GM10248 (cell line): ENCODE data around the gene HUNK.
"Not testable (repeated sequence)": the region's sequence is repeated elsewhere in the genome, so short reads cannot be mapped to it uniquely, and the experiment has no call there.

Experiments
- CTCF ChIA-PET: fragments of 300-600 bp; sonication (Branson Sonifier 250); formaldehyde crosslinking; extraction: SDS; loops from one replicate; lab custom pipeline; 2021; ENCODE audit warnings: antibody characterized with exemption; lab: Yijun Ruan, JAX
- POLR2A ChIA-PET: fragments of 350-650 bp; sonication (Branson Sonifier 250); formaldehyde crosslinking; extraction: SDS; loops from one replicate; lab custom pipeline; 2020; ENCODE audit warnings: antibody characterized with exemption; lab: Yijun Ruan, JAX
- DNase-seq: peaks from one replicate; pipeline ENCODE4 v3.0.0; 2012; ENCODE audit errors: extremely low spot score
- TF ChIP-seq, protein P1 (sequence below): IDR thresholded peaks from 2 replicates; pipeline ENCODE4 v1.5.1; 2012; ENCODE audit warnings: mild to moderate bottlenecking, low read depth; ENCODE audit errors: extremely low read depth, missing control alignments, control extremely low read depth

Gene HUNK

DNA sequence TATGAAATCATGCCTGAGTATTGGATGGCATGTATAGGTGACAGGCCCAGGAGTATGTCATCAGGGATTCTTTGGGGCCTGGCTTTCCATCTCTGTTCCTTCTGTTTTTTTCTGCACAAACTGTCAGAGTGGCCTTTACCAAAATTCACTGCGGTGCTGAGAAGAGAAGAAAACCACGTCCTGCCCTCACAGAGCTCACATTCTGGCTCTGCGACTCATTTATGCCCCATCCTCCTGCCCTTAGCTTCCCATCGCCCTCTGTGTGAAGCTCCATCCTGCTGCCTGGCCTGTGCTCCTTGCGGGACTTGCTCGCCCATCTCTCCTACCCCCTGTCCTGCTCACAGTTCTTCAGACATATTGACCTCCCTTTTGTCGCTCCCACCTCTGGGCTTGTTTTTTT lies 73.4 kb downstream of the HUNK start:
- POLR2A ChIA-PET = no interaction called here
- CTCF ChIA-PET = interaction anchor here (0.7 to 1.7 kb wide), 2 partner anchors 69 to 574 kb away, joined by 3 read pairs; no protein-coding TSS in a partner anchor
- TF ChIP-seq, protein P1, sequence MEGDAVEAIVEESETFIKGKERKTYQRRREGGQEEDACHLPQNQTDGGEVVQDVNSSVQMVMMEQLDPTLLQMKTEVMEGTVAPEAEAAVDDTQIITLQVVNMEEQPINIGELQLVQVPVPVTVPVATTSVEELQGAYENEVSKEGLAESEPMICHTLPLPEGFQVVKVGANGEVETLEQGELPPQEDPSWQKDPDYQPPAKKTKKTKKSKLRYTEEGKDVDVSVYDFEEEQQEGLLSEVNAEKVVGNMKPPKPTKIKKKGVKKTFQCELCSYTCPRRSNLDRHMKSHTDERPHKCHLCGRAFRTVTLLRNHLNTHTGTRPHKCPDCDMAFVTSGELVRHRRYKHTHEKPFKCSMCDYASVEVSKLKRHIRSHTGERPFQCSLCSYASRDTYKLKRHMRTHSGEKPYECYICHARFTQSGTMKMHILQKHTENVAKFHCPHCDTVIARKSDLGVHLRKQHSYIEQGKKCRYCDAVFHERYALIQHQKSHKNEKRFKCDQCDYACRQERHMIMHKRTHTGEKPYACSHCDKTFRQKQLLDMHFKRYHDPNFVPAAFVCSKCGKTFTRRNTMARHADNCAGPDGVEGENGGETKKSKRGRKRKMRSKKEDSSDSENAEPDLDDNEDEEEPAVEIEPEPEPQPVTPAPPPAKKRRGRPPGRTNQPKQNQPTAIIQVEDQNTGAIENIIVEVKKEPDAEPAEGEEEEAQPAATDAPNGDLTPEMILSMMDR = no peak
- DNase-seq = no peak

DNA sequence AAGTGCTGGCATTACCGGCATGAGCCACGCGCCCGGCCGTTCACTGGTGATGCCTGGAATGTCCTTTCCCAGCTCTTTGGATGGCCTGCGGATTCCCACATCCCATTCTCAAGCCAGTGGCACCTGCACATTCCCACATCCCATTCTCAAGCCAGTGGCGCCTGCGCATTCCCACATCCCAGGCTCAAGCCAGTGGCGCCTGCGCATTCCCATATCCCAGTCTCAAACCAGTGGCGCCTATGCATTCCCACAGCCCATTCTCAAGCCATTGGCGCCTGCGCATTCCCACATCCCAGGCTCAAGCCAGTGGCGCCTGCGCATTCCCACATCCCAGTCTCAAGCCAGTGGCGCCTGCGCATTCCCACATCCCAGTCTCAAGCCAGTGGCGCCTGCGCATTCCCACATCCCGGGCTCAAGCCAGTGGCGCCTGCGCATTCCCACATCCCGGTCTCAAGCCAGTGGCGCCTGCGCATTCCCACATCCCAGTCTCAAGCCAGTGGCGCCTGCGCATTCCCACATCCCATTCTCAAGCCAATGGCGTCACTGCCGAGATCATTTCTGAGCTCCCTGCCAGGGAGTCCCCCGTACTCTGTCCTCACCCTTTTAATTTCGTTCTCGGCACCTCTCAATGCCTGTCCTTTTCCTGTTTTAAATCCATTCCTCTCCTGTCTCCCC lies 74.2 kb downstream of the HUNK start:
- DNase-seq, POLR2A ChIA-PET, CTCF ChIA-PET: not testable (repeated sequence)

DNA sequence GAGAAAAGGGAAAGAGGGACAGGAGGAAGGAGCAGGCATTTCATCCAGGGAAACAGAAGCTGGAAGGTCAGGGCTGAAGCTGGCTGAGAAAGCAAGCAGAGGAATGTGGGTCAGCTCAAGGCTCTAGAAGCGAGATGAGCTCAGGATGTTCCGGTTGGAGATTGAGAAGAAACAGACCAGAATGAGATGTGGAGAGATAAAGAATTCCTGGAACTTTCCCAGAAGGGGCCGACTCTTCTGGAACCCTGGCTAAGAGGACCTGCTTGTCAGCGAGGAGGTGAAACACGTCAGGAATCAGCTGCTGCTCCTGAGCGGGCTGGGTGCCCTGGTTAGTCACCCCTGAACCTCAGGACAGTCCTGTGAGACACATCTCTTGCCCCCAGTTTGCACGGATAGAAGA lies 75.9 kb downstream of the HUNK start:
- TF ChIP-seq, protein P1 = no peak
- DNase-seq = no peak
- ChIA-PET POLR2A (no interaction called here), CTCF (no interaction called here)

DNA sequence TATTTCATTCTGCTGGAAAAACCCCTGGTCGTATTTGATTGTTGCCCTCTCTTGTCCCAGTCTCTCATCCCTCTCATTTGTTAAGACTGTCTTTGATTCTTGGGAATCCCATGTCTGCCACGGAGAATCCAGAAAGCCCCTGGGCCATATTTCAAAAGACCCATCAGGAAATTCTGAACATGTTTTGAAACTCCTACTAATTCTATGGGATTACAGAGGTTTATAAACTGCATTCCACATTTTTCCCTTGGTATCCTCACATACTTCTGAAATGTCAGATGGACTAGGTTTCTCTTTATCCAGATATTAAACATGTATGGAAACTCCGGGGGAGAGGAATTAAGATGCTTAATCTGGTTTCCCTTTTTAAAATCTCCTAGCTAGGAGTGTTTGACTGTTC lies 80.0 kb downstream of the HUNK start:
- no peak for DNase-seq
- ChIA-PET CTCF (no interaction called here), POLR2A (no interaction called here)
- TF ChIP-seq, protein P1 = no peak

DNA sequence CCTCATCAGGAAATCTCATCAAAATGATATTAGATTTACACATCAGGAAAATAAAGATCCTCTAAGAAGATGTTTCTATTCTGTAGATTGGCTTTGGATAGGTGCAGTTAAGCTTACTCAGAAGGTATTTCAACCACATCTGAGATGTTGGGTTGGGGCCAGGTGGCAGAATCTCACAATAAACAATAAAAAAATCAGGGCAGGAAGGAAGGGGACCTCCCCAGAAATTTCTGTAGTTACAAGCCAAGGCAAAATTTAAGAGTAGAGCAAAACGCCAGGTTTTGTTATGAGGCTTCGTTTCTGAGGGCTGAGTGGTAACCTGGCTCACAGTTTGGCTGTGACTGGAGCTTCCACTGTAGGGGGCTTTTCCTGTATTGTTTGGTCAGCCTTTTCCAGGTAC lies 84.8 kb downstream of the HUNK start:
- TF ChIP-seq, protein P1 = no peak
- DNase-seq = no peak
- ChIA-PET POLR2A (no interaction called here), CTCF (interaction anchor here (1.1 kb wide), 1 partner anchor 20 kb away, joined by 3 read pairs; no protein-coding TSS in a partner anchor)

DNA sequence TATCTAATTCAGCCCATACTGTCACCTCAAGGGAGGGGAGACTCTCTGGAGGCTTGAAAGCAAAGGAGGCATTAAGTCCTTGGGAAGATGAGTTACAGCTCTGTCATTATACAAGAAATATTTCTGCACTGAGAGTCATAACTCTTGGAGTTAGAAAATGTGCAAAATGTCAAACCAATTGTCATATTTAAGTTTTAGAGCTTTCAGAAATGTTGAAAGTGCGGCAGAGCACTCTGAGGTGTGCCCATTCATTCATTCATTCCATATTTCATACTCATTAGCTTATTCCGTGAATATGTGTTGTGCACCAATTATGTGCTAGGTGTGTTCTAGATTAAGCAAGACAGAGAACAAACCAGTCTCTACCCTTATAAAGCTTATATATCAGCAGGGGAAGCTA lies 87.1 kb downstream of the HUNK start:
- CTCF ChIA-PET = no interaction called here
- DNase-seq = no peak
- POLR2A ChIA-PET = no interaction called here
- TF ChIP-seq, protein P1 = no peak

DNA sequence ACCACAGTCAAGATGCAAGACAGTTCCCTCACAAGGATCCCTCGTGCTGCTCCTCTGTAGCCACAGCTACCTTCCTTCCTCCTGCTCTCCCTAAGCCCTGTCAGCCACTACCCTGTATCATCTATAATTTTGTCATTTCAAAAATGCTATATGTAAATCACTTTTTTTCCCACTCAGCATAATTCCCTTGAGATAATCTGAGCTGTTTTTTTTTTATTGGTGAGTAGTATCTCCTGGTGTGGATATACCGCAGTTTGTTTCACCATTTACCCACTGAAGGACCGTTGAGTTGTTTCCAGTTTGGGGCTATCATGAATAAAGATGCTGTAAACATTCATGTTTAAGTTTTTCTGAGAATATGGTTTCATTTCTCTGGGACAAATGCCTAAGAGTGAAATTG lies 88.2 kb downstream of the HUNK start:
- DNase-seq = no peak

More for the DNA sequence above, 88.2 kb downstream of the HUNK start:
- ChIA-PET CTCF (no interaction called here), POLR2A (no interaction called here)
- TF ChIP-seq, protein P1 = no peak
